Activated CD8-positive, alpha-beta memory T cell treated with anti-CD3 and anti-CD28 coated beads, Interleukin-2, amount 50 U/mL, for 24 hours (primary cell): ENCODE results near the gene B3GALT6.
A peak's percentile ranks its signal among the peaks of the same experiment; 100 is the strongest.
"Not testable (repeated sequence)": the region's sequence is repeated elsewhere in the genome, so short reads cannot be mapped to it uniquely, and the experiment has no call there.

Source experiments
- DNase-seq: peaks from one replicate; pipeline ENCODE4 v3.0.0-alpha.2; 2020; ENCODE audit errors: extremely low read depth

The B3GALT6 gene

DNA sequence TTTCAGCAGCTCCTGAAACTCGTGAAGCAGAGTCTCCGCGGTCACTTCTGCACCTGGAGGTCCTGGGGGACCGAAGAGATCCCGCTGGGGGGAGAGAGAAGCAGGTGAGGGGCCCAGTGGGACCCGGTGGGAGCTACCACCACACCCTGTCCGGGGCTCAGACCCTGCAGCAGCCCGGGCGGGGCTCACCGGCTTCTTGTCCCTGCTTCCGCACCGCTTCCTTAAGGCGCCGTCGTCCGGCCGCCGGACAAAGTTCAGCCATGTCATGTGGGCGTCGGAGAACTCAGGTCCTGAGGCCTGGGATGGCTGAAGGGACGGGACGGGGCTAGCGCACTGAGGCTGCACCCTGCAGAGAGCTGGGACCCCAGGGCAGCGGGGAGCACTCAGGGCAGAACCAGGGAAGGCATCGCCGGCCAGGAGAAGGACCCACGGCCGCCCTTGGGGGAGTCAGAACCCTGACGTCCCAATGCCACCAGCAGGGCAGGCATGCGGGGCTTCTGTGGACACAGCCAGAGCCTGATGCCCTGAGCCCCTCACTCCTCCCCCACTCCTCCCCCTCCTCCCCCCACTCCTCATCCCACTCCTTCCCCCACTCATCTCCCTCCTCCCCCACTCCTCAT lies 12.3 kb downstream of the B3GALT6 start:
- DNase-seq: no peak

- DNase-seq: no peak
These were observed 13.3 kb downstream of the B3GALT6 start for GRCh38 chr1:1245178-1245816.

GRCh38 chr1:1245817-1246576 lies 14.0 kb downstream of the B3GALT6 start:
- no peak for DNase-seq

DNA sequence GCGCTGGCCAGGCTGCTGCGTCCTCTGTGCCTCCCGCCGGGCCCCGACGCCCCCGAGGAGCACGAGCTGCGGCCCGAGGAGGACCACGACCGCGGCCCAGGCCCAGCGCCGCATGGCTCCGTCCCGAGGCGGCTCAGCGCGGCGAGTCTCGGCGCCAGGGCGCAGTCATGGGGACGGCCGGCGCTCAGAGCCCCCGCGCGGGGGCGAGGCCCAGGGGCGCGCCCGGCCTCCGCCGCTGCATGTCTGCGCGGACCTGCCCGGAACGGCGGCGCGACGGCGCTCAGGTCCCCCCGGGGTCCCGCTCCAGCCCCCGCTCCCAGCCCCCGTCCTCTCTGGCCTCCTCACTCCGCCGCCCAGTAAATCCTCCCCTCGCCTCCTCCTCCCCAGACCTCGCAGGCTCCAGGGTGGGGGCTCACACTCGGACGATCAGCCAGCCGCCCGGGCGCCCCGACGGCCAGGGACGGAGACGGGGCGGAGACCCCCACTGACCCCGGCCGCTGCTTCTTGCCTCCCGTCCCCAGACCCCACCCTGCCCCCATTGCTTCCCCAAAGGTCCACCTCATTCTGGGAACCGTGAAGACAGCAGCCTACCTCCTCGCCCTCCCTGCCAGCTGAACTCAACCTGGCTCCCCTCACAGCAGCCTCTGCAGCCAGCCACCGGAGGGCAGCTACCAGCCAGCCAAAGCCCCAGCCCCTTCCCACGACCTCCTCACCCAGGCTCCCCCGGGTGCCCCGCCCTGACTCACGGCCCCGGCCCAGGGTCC lies 14.7 kb downstream of the B3GALT6 start, which contains the start of gene C1QTNF12:
C1QTNF12 (minus strand) TSS at position 146 of the 764 bp plus-strand sequence; CDS start at position 114, 32 bp downstream.
- no peak for DNase-seq

- no peak for DNase-seq
These were observed 15.4 kb downstream of the B3GALT6 start for GRCh38 chr1:1247341-1247913.

GRCh38 chr1:1248009-1248913 lies 16.2 kb downstream of the B3GALT6 start:
- DNase-seq: not testable (repeated sequence)

DNA sequence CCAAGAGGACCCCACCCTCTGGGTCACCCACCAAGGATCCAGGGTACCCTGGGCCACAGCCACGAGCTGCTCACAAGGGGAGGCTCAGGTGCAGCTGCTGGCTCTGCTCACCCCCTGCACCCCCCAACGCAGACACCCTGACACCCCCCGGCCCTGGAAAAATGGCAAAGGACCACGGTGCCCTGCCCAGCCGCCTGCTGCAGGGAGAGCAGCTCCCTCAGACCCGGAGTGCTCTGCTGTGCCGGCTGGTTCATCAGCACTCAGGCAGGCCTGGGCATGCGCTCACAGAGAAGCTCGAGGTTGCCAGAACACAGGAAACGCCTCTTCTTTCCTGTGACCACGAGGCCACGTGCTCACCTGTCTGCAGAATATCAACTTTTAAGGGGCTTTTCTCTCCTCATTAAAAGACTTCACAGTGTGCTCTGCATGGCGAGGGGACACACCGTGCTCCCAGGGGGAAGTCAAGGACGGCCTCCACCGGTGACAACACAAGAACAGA lies 18.8 kb downstream of the B3GALT6 start:
- DNase-seq: peak; percentile 24

- no peak for DNase-seq
These were observed 21.3 kb downstream of the B3GALT6 start for GRCh38 chr1:1253314-1253713.

DNA sequence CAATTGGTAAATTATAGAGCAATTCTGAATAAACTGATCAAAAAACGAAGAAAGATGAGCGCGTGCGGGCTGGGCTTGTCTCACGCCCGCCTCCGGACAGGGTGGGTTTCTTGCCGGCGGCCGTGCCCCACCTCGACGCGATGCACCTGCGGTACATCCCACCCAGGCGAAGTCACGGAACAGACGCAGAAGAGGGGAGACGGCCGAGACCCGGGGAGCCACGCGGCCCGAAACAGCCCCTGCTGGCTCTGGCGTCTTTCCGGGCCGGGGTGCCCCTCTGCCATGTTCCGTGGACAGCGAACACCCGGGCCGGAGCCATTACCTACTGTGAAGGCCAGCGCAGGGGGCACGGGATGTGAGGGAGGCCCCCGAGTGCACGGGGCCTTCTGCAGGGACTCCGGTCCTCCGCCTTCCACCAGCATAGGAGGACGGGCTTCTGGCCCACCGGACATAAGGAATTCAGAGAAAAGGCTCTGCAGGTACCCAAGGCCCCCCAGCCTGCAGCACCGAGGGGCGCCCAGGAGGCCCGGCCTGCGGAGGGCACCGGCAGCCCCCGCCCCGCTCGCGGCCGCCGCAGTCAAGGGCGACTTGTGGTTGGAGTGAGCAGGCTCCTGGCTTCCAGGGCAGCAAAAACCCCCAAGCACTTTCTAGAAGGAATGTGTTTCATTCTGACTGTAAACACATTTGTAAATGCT lies 22.1 kb downstream of the B3GALT6 start:
- DNase-seq: no peak

GRCh38 chr1:1254667-1254998 lies 22.6 kb downstream of the B3GALT6 start:
- no peak for DNase-seq

GRCh38 chr1:1255078-1255477 lies 23.0 kb downstream of the B3GALT6 start:
- DNase-seq: no peak

- no peak for DNase-seq
These were observed 23.6 kb downstream of the B3GALT6 start for GRCh38 chr1:1255611-1256010.

DNA sequence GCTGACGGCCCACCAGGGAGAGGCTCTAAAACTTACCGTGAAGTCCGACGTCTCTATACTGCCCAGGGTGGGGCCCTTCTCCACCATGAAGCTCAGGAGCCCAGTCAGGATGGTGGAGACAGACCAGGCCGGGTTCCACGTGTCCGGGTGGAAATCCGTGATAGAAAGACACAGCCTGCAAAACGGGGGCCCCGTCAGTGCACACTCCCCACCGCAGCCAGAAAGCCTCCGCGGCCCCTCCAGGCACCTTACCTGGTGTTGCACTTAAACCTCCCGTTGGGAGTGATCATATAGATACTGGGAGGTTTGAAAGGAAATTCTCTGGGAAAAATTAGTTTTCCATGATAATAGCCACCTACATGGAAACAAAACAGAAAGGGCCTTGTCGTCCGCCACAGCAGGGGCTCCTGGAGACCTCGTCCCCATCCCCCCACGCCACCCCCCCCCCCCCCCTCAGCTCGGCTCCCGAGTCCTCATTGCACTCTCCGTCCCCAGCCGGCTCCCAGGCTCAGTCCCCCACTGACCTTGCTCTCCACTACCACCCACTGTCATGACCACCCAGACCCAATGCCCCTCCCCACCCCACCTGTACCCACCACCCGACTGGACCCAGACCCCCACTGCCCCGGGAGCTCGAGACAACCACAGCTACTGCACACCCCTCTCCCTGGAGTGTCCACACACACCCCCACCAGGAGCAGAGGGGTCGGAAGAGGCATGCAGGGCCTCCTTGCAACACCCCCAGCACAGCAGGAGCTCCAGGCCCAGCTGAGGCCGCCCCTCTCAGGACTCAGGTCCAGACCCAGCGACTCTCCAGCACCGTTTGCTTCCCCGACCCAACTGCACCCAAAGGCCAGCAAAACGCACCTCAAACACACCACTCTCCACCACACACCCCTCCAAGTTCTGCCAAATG lies 25.2 kb downstream of the B3GALT6 start:
- no peak for DNase-seq

GRCh38 chr1:1259119-1259488 lies 27.1 kb downstream of the B3GALT6 start:
- no peak for DNase-seq

DNA sequence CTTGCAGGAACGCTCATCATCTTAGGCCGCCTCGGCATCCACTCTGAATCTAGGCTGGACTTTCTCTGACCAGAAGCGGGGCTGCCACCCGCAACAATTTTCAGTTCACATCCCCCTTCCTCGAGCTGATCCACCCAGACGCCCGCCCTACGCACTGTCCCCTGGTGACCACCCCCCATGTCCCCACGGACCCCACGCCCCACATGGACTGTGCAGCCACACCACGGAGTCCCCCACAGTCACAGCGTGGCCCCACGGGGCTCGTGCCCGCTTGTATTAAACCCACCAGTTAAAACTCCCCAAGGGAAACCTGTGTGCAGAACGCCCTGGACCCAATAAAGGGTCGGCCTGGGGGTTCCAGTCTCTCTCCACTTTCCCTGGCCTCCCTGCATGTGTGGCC lies 27.5 kb downstream of the B3GALT6 start:
- DNase-seq: no peak

DNA sequence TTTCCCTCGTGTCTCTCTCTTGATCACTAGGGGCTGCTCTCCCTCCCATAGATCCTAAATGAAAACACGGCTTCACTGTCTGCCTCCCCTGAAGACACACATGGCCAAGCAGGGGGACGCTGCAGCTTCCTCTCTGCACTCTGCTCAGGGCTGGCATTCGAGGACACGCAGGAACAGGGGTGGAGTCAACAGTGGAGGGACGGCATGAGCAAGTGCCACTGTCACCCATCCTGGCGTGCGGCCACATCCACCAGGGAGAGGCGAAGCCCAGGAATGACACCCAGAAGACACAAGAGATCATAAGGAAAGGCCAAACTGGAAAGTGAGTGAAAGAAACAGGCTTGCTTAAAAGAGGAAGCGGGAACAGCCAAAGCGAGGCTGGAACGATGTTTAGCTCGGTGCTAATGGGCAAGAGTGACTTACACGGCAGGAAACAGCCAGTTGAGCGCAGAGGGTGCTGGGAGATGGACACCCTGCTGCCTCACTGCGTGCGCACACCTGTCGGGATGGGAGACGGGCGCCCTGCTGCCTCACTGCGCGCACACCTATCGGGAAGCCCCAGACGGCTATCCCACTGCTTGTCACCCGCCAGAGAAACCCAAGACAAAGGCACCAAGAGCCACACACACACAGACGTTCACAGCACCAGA lies 28.0 kb downstream of the B3GALT6 start:
- DNase-seq: no peak

GRCh38 chr1:1260843-1261560 lies 29.0 kb downstream of the B3GALT6 start:
- DNase-seq: no peak

- DNase-seq: no peak
These were observed 30.0 kb downstream of the B3GALT6 start for GRCh38 chr1:1262071-1262470.
